CD4-positive, alpha-beta T cell treated with Interleukin-15 for 4 hours (primary cell): ENCODE results near the gene GDF9.
A peak's percentile ranks its signal among the peaks of the same experiment; 100 is the strongest.

Experiments
- DNase-seq: peaks from one replicate; pipeline ENCODE4 v3.0.0-alpha.2; 2020; ENCODE audit warnings: low spot score

GDF9 gene

GRCh38 chr5:132816554-132816953 is 49.7 kb downstream of the GDF9 start:
- DNase-seq, result no peak

- no peak for DNase-seq
Measured at GRCh38 chr5:132816083-132816482, 50.2 kb downstream of the GDF9 start.

DNA sequence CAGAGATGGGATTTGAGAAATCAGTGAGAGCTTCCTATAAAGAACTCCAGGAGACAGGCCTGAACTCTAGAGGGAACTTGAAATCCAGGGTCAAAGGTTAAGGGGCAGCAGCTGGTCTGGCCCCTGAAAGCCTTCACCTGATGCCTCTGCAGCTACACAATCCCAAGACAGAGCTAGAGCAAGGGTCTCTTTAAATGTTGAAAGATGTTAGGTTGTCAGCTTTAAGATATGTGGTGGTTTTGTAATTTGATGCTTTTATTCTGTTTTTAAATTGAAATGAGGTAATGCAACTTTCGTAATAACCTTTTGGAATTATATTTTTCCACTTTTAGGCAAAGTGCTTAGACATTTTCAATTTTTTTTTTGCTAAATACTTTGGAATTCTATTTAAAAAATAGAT is 50.8 kb downstream of the GDF9 start:
- DNase-seq, result no peak

DNA sequence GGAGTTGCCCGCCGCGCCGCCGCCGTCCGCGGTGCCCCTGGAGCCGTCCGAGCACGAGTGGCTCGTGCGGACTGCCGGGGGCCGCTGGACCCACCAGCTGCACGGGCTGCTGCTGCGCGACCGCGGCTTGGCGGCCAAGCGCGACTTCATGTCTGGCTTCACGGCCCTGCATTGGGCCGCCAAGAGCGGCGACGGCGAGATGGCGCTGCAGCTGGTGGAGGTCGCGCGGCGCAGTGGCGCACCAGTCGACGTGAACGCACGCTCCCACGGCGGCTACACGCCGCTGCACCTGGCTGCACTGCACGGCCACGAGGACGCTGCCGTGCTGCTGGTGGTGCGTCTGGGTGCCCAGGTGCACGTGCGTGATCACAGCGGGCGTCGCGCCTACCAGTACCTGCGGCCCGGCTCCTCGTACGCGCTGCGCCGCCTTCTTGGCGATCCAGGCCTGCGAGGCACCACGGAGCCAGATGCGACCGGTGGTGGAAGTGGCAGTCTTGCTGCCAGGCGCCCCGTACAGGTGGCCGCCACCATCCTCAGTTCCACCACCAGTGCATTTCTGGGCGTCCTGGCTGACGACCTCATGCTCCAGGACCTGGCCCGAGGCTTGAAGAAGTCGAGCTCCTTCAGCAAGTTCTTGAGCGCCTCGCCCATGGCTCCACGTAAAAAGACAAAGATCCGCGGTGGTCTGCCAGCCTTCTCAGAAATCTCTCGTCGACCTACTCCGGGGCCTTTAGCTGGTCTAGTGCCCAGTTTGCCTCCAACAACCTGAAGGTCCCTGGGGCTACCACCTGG is 51.6 kb downstream of the GDF9 start:
- DNase-seq, result no peak

- peak; percentile 13 for DNase-seq
Measured at GRCh38 chr5:132813599-132814502, 52.4 kb downstream of the GDF9 start.

DNA sequence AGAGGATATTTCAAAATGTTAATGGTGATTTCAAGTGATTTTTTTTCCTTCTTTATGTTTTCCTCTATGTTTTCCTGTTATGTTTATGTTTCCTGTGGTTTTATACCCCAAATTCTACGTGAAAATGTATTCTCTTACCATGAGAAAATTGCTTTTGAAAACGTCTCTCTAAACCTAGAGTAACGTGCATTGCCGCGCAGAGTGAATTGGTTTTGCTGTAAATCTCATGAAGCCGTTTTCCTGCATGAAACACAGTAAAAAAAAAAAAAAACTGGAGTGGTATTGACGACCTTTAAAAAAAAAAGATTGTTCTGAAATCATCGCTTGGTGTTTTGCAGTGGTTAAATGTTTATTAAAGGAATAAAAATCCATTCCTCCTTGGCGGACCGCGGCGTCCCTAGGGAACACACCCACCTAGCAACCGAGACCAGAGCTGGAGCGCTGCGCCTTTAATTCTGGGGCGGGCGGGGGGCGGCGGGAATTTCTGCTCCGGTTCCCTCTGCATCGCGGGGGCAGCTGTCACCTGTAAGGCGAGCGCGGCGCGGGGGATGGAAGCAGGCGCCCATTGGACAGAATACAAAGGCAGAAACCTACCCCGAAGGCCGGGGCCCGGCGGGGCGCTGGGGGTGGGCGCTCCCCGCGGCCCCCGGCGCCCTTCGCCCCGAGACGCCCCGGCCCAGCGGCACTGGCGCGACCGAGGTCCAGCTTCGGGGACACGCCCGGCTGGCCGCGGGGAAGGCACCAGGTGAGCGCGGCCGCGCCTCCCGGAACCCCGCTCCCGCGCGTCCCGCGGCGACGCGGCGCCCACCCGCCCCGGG is 53.3 kb downstream of the GDF9 start, which contains the start of gene SOWAHA:
Gene SOWAHA, plus strand, starts transcription at position 522 of the 818 bp plus-strand sequence. CDS start 320 bp downstream, outside the sequence.
- DNase-seq, result no peak

DNA sequence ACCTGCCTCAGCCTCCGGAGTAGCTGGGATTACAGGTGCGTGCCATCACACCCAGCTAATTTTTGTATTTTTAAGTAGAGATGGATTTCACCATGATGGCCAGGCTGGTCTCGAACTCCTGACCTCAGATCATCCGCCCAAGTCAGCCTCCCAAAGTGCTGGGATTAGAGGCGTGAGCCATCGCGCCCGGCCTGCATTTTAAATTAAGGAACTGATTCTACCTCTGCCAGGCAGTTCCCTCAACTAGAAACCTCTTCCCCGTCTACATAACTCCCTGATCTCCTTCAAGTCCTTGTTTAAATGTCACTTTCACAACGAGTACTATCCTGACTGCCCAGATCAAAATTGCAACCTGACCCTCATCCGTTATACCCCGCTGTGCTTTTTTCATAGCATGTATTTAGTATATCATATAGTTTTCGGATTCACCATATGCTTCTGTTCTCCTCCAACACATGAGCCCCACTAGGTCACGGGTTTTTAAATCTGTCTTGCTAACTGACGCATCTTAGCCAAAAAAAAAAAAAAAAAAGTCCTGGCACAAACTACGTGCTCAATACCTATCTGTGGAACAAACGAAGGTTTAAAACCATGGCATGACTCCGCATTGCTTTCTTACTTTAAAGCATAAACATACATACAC is 54.0 kb downstream of the GDF9 start:
- no peak for DNase-seq
